ENCODE measurements around the gene TXNDC8.

DNA sequence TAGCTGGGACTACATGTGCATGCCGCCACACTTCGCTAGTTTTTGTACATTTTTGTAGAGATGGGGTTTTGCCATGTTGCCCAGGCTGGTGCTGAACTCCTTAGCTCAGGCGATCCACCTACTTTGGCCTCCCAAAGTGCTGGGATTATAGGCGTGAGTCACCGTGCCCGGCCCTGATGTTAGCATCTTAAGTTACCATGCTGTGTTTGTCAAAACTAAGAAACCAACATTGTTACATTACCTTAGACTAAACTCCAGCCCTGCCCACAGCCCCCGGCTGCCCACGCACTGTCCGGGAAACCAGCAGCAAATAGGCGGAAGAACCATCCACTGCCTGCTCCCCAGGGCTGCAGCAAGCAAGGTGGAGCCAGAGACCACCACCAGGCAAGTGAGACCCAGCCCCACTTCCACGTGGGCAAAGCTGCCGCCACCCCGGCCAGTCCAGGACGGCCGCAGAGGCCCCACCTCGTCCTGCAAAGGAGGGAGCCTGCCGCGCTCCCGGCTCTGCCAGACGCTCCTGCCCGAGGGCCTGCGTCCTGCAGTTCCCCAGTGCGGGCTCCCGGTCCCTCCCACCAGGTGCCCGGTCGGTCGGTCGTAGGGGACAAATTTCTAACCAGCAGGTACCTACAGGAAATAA, 45.6 kb downstream of the TXNDC8 start:
- no peak for TF ChIP-seq EP300 (IDR thresholded peaks at IDR 0.05)
- no peak for TF ChIP-seq POLR2A (IDR thresholded peaks at IDR 0.05)
- no peak for TF ChIP-seq CTCF (IDR thresholded peaks at IDR 0.05)

Data from gastroesophageal sphincter (tissue), 3 donors.